Cardiac septum (tissue), 1 donor: ENCODE results near the gene MAPK7. TPM values are rescaled to one million over a fixed set of nuclear protein-coding genes. Genes with fewer than 3 reads are reported as not detected.

Experiments
- DNase-seq: peaks from one replicate; pipeline ENCODE4 v3.0.0-alpha.2; 2020; ENCODE audit warnings: low spot score
- intact Hi-C: fragments of 100-400 bp; cut with DNase I; formaldehyde crosslinking; loops from one replicate; pipeline ENCODE4 v1.14.0; 2022
- long read RNA-seq: library from polyadenylated mRNA; unstranded; transcript quantifications from one replicate; pipeline ENCODE4 v2.0.0, GENCODE V29; 2021
- total RNA-seq: library from RNA; stranded (reverse); fragmentation: NEBNext Ultra II Directional; extraction: Animal tissue kit (Norgen Biotek cat#: 25700); gene quantifications from one replicate; pipeline ENCODE4 v1.2.1, GENCODE V29; 2021
- donor health status: DM: no; HTN: no; CAD: no.

The MAPK7 gene
- 17.5 TPM for total RNA-seq
- long read RNA-seq, full-length matches to known transcripts, result 4 of 6 reads
- long read RNA-seq, partial matches to known transcripts, result 1 of 6 reads
- long read RNA-seq, other reads (novel, unspliced or antisense), result 1 of 6 reads

DNA sequence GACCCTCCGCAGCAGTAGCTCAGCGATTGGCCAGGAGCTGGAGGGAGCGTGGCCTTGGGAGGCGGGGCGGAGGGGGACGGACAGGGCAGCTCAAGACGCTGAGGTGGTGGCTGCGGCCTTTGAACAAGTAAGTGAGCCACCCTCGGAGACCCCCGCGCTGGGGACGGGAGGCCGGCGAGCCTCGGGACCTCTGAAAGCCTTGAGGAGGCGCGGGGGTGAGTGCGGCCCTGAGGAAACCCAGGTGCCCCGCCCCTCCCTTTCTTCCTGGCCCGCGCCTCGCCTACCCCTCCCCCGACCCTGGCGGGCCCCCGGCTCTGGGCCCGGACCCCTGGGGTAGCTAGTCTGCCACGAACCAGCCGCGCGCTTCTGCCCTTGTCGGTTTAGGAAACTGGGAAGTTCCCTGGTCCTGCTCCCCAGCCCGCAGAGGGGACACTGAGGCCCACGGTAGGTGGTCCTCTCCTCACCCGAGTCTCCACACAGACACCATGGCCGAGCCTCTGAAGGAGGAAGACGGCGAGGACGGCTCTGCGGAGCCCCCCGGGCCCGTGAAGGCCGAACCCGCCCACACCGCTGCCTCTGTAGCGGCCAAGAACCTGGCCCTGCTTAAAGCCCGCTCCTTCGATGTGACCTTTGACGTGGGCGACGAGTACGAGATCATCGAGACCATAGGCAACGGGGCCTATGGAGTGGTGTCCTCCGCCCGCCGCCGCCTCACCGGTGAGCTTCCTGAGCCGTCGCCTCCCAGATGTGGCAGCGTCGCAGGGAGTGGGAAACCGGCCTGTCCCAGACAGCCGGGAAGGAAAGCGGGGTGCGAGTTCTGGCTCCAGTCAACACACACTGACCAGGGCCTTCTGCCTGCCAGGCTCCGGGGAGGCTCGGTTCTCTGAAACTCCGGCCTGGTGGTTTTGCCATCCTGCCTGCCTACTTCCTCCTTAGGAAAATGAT, at the start of gene MAPK7:
TSS of gene MAPK7 (plus strand) at position 83 of the 945 bp plus-strand sequence. CDS start at position 486, 403 bp downstream.
- peak; percentile 74 for DNase-seq
- intact Hi-C loops, result loop anchor here (10.0 kb wide), 1 partner anchor 266 kb away; the partner anchor contains the start of gene ALDH3A2

- intact Hi-C loops, result no loop called here
- DNase-seq, result no peak
Measured at GRCh38 chr17:19329136-19329535, 49.2 kb upstream of the MAPK7 start.

DNA sequence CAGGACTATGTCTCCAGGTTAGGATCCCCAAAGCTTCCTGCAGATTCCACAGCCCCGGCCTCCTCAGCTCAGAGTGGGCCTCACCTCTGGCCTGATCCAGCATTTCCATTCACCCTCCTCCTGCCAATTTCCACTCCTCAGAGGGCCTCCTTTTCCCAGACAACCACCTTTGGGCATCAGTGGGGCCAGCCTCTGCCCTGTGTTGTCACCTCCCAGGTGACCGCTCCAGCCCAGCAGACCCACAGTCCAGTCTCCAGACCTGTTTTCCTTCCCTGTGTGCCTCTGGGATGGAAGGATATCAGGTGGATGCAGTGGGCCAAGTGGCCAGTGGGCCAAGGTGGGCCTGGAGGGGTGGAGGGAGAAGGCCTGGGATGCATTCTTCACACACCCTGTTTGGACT, 48.5 kb upstream of the MAPK7 start:
- DNase-seq, result no peak
- intact Hi-C loops, result no loop called here

GRCh38 chr17:19330271-19330670, 48.0 kb upstream of the MAPK7 start:
- intact Hi-C loops, result no loop called here
- no peak for DNase-seq

- no peak for DNase-seq
- intact Hi-C loops, result no loop called here
Measured at GRCh38 chr17:19331134-19331533, 47.2 kb upstream of the MAPK7 start.

DNA sequence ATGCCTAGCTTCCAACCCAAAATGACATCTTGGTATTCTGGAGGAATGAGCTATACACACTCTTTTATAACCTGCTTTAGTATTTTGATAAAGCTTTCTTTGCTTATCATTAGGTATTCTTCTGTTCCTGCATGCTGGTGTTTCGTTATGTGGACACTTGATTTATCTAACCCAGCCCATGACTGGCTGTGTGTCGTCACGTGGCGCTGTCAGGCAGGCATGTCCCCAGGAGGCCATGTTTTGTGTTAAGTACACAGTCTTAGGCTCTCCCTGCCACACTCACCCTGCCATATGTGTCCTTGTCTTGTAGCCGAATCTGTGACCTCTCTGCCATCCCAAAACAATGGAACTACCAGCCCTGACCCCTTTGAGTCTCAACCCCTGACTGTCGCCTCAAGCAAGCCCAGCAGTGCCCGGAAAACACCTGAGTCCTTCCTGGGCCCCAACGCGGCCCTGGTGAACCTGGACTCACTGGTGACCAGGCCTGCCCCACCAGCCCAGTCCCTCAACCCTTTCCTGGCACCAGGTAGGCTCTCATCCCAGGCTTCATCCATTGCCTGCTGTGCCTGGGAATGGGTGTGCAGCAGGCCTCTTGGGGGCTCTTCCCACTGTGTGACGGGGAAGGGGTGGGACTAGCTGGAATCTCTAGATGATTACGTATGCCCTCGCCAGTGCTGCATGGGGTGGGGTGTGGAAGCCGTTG, 46.6 kb upstream of the MAPK7 start:
- intact Hi-C loops, result no loop called here

DNA sequence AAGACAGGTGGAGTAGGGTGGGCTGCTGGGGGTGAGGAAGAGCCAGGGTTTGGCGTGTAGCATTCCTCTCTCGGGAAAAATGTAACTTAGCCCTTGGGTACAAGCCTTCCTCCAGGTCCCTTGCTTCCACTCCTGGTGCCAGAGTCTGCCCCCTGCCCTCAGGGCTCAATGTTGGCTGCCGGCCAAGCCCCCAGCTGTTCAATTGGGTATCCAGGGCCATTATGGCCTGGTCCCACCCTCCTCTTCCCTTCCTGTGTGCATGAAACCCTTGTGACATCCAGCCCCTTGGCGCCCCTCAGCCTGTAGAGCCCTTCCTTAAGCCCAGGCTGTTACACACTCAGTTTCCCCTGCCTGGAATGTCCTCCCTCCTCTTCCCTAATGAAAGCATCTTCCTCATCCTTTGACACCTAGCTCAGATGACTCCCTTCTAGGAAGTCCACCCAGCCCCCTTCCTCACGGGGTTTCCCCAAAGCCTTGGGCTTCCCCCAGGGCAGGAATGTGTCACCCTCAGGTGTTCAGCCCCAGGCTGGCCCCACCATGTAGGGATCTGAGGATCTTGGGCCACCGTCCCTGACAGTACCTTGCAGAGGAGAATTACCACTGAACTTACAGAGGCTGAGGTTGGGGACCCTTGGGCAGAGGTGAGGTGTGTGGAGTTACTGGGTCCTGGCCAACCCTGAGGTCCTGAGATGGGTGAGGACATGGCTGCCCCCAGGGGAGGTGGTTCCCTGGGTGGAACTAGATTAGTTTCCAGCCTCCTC, 45.7 kb upstream of the MAPK7 start:
- intact Hi-C loops, result no loop called here
- DNase-seq, result no peak

More for the DNA sequence above, 46.6 kb upstream of the MAPK7 start:
- DNase-seq, result no peak

GRCh38 chr17:19333132-19333440, 45.2 kb upstream of the MAPK7 start:
- intact Hi-C loops, result no loop called here
- DNase-seq, result no peak

DNA sequence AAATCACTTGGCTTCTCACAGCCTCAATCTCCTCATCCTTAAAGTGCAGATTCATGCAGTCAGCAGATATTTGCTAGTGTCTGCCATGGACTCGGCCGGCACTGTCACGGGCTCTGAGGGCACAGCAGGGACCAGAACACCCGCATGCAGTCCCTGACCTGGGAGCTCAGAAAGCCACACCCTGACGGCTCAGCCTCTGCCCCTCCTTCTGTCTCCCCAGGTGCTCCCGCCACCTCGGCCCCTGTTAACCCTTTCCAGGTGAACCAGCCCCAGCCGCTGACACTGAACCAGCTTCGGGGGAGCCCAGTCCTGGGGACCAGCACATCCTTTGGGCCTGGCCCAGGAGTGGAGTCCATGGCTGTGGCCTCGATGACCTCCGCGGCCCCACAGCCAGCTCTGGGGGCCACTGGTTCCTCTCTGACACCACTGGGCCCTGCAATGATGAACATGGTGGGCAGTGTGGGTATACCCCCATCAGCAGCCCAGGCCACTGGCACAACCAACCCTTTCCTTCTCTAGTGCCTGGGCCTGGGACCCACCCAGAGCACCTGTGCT, 44.5 kb upstream of the MAPK7 start:
- intact Hi-C loops, result no loop called here
- no peak for DNase-seq

- no peak for DNase-seq
- intact Hi-C loops, result no loop called here
Measured at GRCh38 chr17:19334331-19334730, 44.0 kb upstream of the MAPK7 start.

DNA sequence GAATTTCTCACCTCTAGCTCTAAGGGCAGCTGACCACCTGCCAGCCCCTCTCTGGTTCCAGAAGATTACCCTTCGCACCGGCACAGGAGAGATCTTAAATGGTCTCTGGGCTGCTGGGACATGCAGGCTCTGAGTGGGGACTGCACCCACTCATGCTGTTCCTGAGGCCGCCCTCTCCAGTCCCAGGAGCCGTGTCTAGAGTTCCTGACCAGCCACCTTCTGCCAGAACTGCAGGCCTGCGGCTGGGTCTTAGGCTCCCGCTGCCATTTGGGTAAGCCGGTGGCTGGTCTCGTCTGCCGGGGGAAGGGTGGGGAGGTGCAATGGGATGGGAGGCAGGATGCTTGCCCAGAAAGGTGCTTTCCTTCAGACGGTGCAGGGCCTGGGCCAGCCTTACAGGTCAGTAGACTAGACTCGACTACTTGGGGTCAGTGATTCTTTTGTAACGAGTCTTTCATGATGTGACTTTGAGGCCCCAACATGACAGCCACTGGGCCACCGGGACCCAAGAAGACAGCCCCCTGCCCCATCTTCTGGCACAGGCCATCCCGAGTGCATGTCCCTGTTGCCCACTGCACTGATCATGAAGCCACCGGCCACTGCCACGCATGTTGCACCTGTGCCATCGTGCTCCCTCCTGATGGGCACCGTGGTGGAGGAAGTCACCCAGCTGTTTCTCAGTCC, 42.2 kb upstream of the MAPK7 start:
- intact Hi-C loops, result no loop called here
- no peak for DNase-seq

DNA sequence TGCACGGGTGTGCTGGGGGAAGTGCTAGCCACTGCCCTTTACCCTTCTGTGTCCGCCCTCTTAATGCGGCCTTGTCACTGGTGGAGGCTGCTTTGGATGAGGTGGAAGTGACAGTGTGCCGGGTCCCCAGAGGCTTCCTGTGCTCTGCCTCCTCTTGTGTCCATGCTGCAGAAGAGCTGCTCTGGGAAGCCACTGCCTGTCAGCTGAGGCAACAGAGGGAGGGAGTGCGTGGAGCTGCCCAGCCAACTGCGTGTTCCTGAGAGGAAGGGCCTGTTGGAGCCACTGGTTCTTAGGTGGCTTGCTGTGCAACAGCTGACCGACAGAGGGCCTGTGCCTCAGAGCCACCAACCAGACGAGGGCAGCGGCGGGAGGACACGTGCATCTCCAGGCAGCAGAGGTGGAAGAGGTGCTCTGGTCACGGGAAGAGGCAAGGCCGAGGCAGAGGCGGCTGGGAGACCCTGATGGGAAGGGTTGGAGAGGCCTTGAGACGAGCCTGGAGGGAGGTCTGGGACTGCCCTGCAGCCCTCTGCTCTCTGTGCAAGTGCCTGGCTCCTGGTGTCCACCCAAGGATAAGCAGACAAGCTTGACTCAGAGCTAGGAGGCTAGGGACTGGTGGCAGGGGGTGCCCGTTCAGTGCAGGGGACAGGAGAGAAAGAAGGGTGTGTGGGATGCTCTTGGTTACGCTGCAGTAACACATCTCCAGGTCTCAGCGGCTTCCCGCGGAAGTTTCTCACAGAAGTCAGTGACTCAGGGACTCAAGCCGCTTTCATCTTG, 41.2 kb upstream of the MAPK7 start:
- DNase-seq, result peak; percentile 84
- intact Hi-C loops, result no loop called here

DNA sequence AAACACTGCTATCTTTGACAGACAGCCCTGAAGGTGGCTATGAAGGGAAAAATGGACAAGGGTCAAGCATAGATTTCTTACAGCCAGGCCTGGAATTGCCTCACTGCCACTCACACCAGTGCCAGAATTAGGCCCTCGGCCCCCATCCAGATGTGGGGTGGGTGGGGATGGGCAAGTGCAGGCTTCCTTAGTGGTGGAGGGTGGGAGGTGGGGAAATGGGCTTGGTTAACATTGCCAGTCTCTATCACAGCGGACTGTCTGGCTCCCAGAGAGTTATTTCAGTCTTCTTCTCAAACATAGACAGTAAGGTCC, 40.6 kb upstream of the MAPK7 start:
- no peak for DNase-seq

DNA sequence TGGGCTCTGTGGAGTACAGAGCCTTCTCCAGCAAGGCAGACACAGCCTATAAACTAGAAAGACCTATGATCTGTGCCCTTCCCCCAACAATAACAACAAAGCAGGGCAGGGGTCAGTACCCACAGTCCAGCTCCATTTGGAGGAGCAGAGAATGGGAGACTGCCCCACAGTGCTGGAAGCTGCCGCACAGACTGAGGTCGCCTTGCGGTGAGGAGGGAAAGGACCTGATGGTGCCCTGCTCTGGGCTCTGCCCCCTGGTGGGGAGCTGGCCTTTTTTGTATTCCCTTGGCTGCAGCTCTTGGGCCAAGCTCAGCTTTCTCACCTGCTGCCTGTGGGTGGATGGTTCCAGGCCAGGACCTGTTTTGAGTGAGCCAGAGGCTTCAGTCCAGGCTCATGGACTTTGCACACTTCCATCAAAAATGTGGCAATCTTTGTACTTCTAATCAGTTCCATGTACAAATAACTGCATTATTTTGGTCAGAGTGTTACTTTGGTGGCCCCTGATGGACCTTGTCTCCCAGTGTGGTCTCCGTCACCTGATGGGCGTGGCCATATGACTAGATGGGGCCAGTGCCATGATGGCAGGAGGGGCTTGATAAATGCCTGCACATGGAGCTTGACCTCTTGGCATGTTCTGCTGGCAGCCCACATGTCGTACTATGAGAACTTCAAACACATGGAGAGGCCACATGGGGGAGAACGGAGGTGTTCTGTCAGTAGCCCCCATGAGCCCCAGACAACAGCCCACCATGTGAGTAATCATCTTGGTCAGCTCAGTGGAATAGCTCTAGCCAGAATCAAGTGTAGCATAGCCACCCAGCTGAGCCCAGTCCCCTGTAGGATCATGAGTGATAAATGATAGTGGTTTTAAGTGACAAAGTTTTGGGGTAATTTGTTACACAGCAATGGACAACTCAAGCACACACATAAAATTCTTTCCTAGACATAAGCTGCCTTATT, 40.0 kb upstream of the MAPK7 start:
- intact Hi-C loops, result no loop called here
- DNase-seq, result no peak

More for the DNA sequence above, 40.6 kb upstream of the MAPK7 start:
- intact Hi-C loops, result no loop called here

- intact Hi-C loops, result no loop called here
- DNase-seq, result peak; percentile 35
Measured at GRCh38 chr17:19339341-19339815, 38.9 kb upstream of the MAPK7 start.

- intact Hi-C loops, result no loop called here
- DNase-seq, result peak; percentile 41
Measured at GRCh38 chr17:19341211-19341631, 37.1 kb upstream of the MAPK7 start.
